Naive thymus-derived CD8-positive, alpha-beta T cell (primary cell): Measurements from ENCODE around the gene GFI1. TPM values are rescaled to one million over a fixed set of nuclear protein-coding genes. Genes with fewer than 3 reads are reported as not detected.

Source experiments
- ATAC-seq, 2 donors: fragments of 150-1000 bp; cut with Tn5 transposase in 1 of 2; sonication (Bioruptor Pico), chemical (Tn5 transposase) in 1 of 2; 1 replicate in 1 of 2; 2 replicates in 1 of 2; pipeline ENCODE4 v1.10.0; 2021; ENCODE audit warnings: mild to moderate bottlenecking in 2 of 2, moderate library complexity in 2 of 2
- POLR2A ChIA-PET: fragments of 350-600 bp; sonication (Branson Sonifier 250); formaldehyde crosslinking; loops from one replicate; lab custom pipeline; 2021; ENCODE audit warnings: antibody characterized with exemption; lab: Charles Lee
- DNase-seq, 10 donors: peaks; one replicate each; pipeline versions ENCODE4 v3.0.0 to v3.0.0-alpha.2; 2020 to 2022
- H3K27ac Mint-ChIP-seq, 10 donors: one replicate each; pipeline ENCODE4 v1.8.0; 2020 to 2022; ENCODE audit warnings: mild to moderate bottlenecking in 10 of 10, mixed read lengths in 10 of 10, moderate library complexity in 4 of 10, inconsistent platforms in 1 of 10
- H3K27me3 Mint-ChIP-seq, 5 donors: one replicate each; pipeline ENCODE4 v1.8.0; 2021 to 2022; ENCODE audit warnings: mixed read lengths in 5 of 5
- H3K36me3 Mint-ChIP-seq, 3 donors: one replicate each; pipeline ENCODE4 v1.8.0; 2020 to 2022; ENCODE audit warnings: mixed read lengths in 3 of 3, mild to moderate bottlenecking in 2 of 3, inconsistent platforms in 1 of 3
- H3K4me1 Mint-ChIP-seq, 4 donors: one replicate each; pipeline ENCODE4 v1.8.0; 2021 to 2022; ENCODE audit warnings: mixed read lengths in 4 of 4
- H3K4me3 Mint-ChIP-seq, 10 donors: one replicate each; pipeline ENCODE4 v1.8.0; 2020 to 2022; ENCODE audit warnings: mild to moderate bottlenecking in 10 of 10, mixed read lengths in 10 of 10, moderate library complexity in 6 of 10, inconsistent platforms in 1 of 10
- H3K9me3 Mint-ChIP-seq, 9 donors: one replicate each; pipeline ENCODE4 v1.8.0; 2020 to 2022; ENCODE audit warnings: mixed read lengths in 9 of 9, mild to moderate bottlenecking in 3 of 9, inconsistent platforms in 1 of 9, moderate library complexity in 1 of 9
- polyA plus RNA-seq, 3 donors: library from polyadenylated mRNA; unstranded; fragments of 300-500 nt; fragmentation: Illumina TruSeq; gene quantifications; one replicate each; pipeline ENCODE4 v1.2.3, GENCODE V29; 2021
- total RNA-seq, 8 experiments: library from RNA in 2 of 8; stranded (reverse) in 2 of 8; gene quantifications; one replicate each; pipeline ENCODE4 v1.2.3 and lab custom pipeline; 2021 to 2026

Gene GFI1
- total and polyA plus RNA-seq, 5 experiments from 2014 or later: 5.6 to 22.4 (median 12.4) TPM

GRCh38 chr1:92485381-92486250 lies 1.1 kb downstream of the GFI1 start:
- Mint-ChIP-seq H3K27ac (peak overlapping the region; percentile 87 to 93 (median 91)), H3K4me3 (peak overlapping the region; percentile 86 to 97 (median 93)), H3K36me3 (no peaks in the 10 kb centered on the region), H3K4me1 (peaks cover 12 to 40% (median 31%) of the 10 kb centered on the region in 4 donors), H3K9me3 (no peaks in the 10 kb centered on the region), H3K27me3 (no peaks in the 10 kb centered on the region)
- peak; percentile 70 to 72 for ATAC-seq
- peak; percentile 71 to 86 (median 76) for DNase-seq
- POLR2A ChIA-PET: interaction anchor here (0.5 to 5.2 kb wide), 19 partner anchors 10 to 171 kb away, joined by 3 to 56 read pairs (median 5); no protein-coding TSS in a partner anchor

DNA sequence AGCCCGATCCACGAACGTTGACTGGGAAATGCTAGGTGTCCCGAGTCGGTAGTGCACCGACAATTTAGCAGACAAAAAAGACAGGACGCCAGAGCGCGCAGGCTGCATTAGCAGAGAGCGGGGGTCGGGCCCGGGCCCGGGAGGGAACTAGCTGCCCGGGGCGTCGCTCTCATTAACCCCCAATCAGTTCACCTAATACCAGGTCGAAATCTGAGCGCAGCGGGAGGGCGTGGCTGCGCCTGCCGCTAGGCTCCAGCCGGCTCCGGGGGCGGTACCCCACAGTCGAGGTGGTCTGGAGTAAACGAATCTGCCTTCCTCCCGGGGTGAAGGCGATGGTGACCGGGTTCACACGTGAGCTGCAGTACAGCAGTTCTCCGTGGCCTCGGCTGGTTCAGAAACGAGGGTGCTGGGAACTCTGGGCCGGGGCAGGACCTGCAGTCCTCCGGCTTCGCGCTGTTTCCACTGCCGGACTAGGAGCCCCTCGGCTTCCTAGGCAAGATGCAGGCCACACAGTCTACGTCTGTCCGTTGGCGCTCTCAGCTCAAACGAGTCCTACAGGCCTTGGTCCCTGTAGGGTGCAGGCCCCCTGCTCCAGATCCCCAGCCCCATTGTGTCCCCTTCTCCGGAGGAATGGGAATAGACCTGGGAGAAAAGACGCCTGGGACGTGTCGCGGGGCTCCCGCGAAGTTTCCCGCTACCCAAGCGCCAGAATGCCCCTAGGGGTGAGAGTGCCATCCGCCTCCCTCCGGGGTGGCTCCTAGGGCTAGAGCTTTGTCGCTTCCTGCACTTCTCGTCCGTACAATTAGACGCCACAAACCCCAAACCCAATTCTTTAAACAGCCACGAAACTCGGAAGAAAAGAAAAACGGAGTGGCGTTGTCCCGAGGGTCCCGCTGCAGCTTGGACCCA lies 2.0 kb downstream of the GFI1 start:
- peak overlapping the region; percentile 82 to 93 (median 90) for H3K27ac Mint-ChIP-seq
- no peaks in the 10 kb centered on the region for H3K27me3 Mint-ChIP-seq
- POLR2A ChIA-PET: interaction anchor here (0.5 to 5.2 kb wide), 17 partner anchors 10 to 171 kb away, joined by 3 to 56 read pairs (median 5); no protein-coding TSS in a partner anchor
- no peaks in the 10 kb centered on the region for H3K9me3 Mint-ChIP-seq
- ATAC-seq (peak; percentile 42 to 44), DNase-seq (peak; percentile 40 to 72 (median 53))
- peak overlapping the region; percentile 86 to 97 (median 90) for H3K4me3 Mint-ChIP-seq
- peaks cover 0 to 6% (median 3%) of the 10 kb centered on the region in 3 donors for H3K36me3 Mint-ChIP-seq
- H3K4me1 Mint-ChIP-seq: peaks cover 12 to 39% (median 33%) of the 10 kb centered on the region in 4 donors

GRCh38 chr1:92483610-92484471 lies 2.9 kb downstream of the GFI1 start:
- POLR2A ChIA-PET: interaction anchor here (0.6 to 5.2 kb wide), 10 partner anchors 9 to 167 kb away, joined by 3 to 56 read pairs (median 4); no protein-coding TSS in a partner anchor
- Mint-ChIP-seq H3K9me3 (no peaks in the 10 kb centered on the region), H3K27me3 (no peaks in the 10 kb centered on the region), H3K4me1 (peaks cover 15 to 48% (median 40%) of the 10 kb centered on the region in 4 donors), H3K4me3 (peak overlapping the region; percentile 86 to 97 (median 90)), H3K36me3 (peaks cover 0 to 15% (median 6%) of the 10 kb centered on the region in 3 donors), H3K27ac (peak overlapping the region; percentile 67 to 93 (median 88))
- DNase-seq (peak in 7 of 10 donors; percentile 2 to 65 (median 29)), ATAC-seq (no peak)

GRCh38 chr1:92482665-92483609 lies 3.8 kb downstream of the GFI1 start:
- Mint-ChIP-seq H3K9me3 (no peaks in the 10 kb centered on the region), H3K27me3 (no peaks in the 10 kb centered on the region), H3K36me3 (peaks cover 0 to 24% (median 6%) of the 10 kb centered on the region in 3 donors), H3K4me3 (peak overlapping the region; percentile 86 to 97 (median 90)), H3K27ac (peak overlapping the region in 9 of 10 donors; percentile 48 to 85 (median 75)), H3K4me1 (peaks cover 15 to 52% (median 39%) of the 10 kb centered on the region in 4 donors)
- DNase-seq (peak in 7 of 10 donors; percentile 22 to 64 (median 29)), ATAC-seq (peak; percentile 11 to 12)
- POLR2A ChIA-PET: interaction anchor here (0.6 to 5.2 kb wide), 7 partner anchors 8 to 169 kb away, joined by 3 to 56 read pairs (median 3); no protein-coding TSS in a partner anchor

- H3K36me3 Mint-ChIP-seq: peaks cover 0 to 26% (median 6%) of the 10 kb centered on the region in 3 donors
Observed at GRCh38 chr1:92481971-92482664, 4.6 kb downstream of the GFI1 start.

GRCh38 chr1:92481599-92481925 lies 5.2 kb downstream of the GFI1 start:
- no peaks in the 10 kb centered on the region for H3K9me3 Mint-ChIP-seq
- H3K36me3 Mint-ChIP-seq: peaks cover 0 to 26% (median 6%) of the 10 kb centered on the region in 3 donors
- no peaks in the 10 kb centered on the region for H3K27me3 Mint-ChIP-seq
- DNase-seq: no peak
- no peak overlapping the region for H3K27ac Mint-ChIP-seq
- ATAC-seq: no peak
- H3K4me1 Mint-ChIP-seq: peaks cover 17 to 55% (median 46%) of the 10 kb centered on the region in 4 donors
- peak overlapping the region in 5 of 10 donors; percentile 60 to 97 (median 90) for H3K4me3 Mint-ChIP-seq
- POLR2A ChIA-PET: interaction anchor here (0.6 kb wide), 1 partner anchor 83 kb away, joined by 3 read pairs; no protein-coding TSS in a partner anchor

More at GRCh38 chr1:92481971-92482664, 4.6 kb downstream of the GFI1 start:
- Mint-ChIP-seq H3K27ac (peak overlapping the region in 7 of 10 donors; percentile 38 to 85 (median 78)), H3K9me3 (no peaks in the 10 kb centered on the region), H3K4me1 (peaks cover 15 to 52% (median 41%) of the 10 kb centered on the region in 4 donors), H3K4me3 (peak overlapping the region; percentile 86 to 97 (median 90)), H3K27me3 (no peaks in the 10 kb centered on the region)
- POLR2A ChIA-PET: interaction anchor here (0.6 to 5.2 kb wide), 5 partner anchors 7 to 168 kb away, joined by 3 to 56 read pairs (median 3); no protein-coding TSS in a partner anchor
- no peak for DNase-seq
- ATAC-seq: no peak

GRCh38 chr1:92480813-92481598 lies 5.7 kb downstream of the GFI1 start:
- ATAC-seq: no peak
- POLR2A ChIA-PET: no interaction called here
- no peak for DNase-seq
- peaks cover 0 to 29% (median 6%) of the 10 kb centered on the region in 3 donors for H3K36me3 Mint-ChIP-seq
- H3K4me1 Mint-ChIP-seq: peaks cover 20 to 58% (median 50%) of the 10 kb centered on the region in 4 donors
- H3K4me3 Mint-ChIP-seq: peak overlapping the region in 7 of 10 donors; percentile 22 to 97 (median 87)
- H3K27ac Mint-ChIP-seq: peak overlapping the region in 1 of 10 donors; percentile 19
- no peaks in the 10 kb centered on the region for H3K27me3 Mint-ChIP-seq
- H3K9me3 Mint-ChIP-seq: no peaks in the 10 kb centered on the region

DNA sequence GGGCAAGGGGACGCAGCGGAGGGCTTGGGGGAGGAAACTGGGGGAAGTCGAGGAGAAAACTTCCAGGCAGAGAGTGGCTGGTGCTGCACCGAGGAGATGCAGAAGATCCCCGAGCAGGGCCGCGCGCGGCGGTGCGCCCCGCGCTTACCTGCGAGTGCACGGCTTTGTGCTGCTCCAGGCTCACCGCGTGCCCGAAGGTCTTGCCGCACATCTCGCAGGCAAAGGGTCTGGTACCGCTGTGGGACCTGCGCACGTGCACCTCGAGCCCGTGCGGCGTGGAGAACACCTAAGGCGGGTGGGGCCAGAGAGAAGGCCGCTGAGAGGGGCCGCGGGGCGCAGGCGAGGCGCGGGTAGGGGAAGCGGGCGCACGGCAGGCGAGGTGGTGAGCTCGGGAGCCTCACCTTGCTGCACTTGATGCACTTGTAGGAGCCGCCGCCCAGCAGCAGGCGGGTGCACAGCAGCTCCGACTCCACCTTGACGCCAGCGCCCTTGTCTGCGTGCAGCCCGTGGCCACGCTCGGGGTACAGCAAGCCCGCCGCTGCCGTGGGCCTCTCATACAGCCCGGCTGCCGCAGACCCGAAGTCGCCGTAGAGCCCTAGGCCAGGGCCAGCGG lies 6.4 kb downstream of the GFI1 start:
- Mint-ChIP-seq H3K36me3 (peaks cover 0 to 32% (median 7%) of the 10 kb centered on the region in 3 donors), H3K4me1 (peaks cover 23 to 61% (median 55%) of the 10 kb centered on the region in 4 donors), H3K4me3 (peak overlapping the region in 4 of 10 donors; percentile 4 to 53 (median 28)), H3K27me3 (no peaks in the 10 kb centered on the region), H3K9me3 (no peaks in the 10 kb centered on the region), H3K27ac (peak overlapping the region in 2 of 10 donors; percentile 66 to 87)
- DNase-seq (peak in 1 of 10 donors; percentile 4), ATAC-seq (no peak)
- POLR2A ChIA-PET: no interaction called here

- Mint-ChIP-seq H3K36me3 (peaks cover 0 to 34% (median 8%) of the 10 kb centered on the region in 3 donors), H3K27me3 (no peaks in the 10 kb centered on the region), H3K4me3 (peak overlapping the region in 4 of 10 donors; percentile 20 to 53 (median 36)), H3K9me3 (no peaks in the 10 kb centered on the region), H3K27ac (peak overlapping the region in 3 of 10 donors; percentile 66 to 87 (median 77)), H3K4me1 (peaks cover 21 to 69% (median 60%) of the 10 kb centered on the region in 4 donors)
- ATAC-seq: no peak
- no peak for DNase-seq
- POLR2A ChIA-PET: no interaction called here
Observed at GRCh38 chr1:92479587-92479986, 7.1 kb downstream of the GFI1 start.
